PC-3 (cell line): ENCODE results near the gene SLC16A11. TPM values are rescaled to one million over a fixed set of nuclear protein-coding genes. Genes with fewer than 3 reads are reported as not detected.

ENCODE experiments used
- ATAC-seq: fragments of 200-7000 bp; cut with Tn5 transposase; 2 replicates; pipeline ENCODE4 v1.9.1; 2020; ENCODE audit warnings: mild to moderate bottlenecking, moderate library complexity
- BruUV-seq: library from RNA; stranded (reverse); fragments of 400-500 nt; replicated peaks from 2 replicates; lab custom pipeline; 2021; lab: Mats Ljungman, UMichigan
- CTCF ChIA-PET: fragments of 300-600 bp; sonication (Branson Sonifier 250); formaldehyde crosslinking; loops from one replicate; lab custom pipeline; 2022; ENCODE audit warnings: antibody characterized with exemption; lab: Charles Lee
- POLR2A ChIA-PET: fragments of 300-600 bp; sonication (Branson Sonifier 250); formaldehyde crosslinking; loops from one replicate; lab custom pipeline; 2022; ENCODE audit warnings: antibody characterized with exemption; ENCODE audit not compliant: unreplicated experiment; lab: Charles Lee
- DNase-seq: peaks from one replicate; pipeline ENCODE4 v3.0.0-alpha.2; 2015
- H2AFZ ChIP-seq: fragments of 300-600 bp; sonication (generic); 2 replicates; pipeline ENCODE4 v1.6.0; 2016; ENCODE audit warnings: antibody characterized with exemption, low read length
- H3F3A ChIP-seq: fragments of 300-600 bp; sonication (generic); one replicate; pipeline ENCODE4 v1.6.0; 2017; ENCODE audit warnings: antibody characterized with exemption, low read length, control low read depth, mild to moderate bottlenecking; ENCODE audit not compliant: unreplicated experiment
- H3K27ac ChIP-seq: fragments of 300-600 bp; sonication (generic); 2 replicates; pipeline ENCODE4 v1.5.1; 2016; ENCODE audit warnings: mild to moderate bottlenecking, low read length
- H3K27me3 ChIP-seq: fragments of 300-600 bp; sonication (generic); 2 replicates; pipeline ENCODE4 v1.6.1; 2016; ENCODE audit warnings: low read length, mixed read lengths
- H3K36me3 ChIP-seq: fragments of 300-600 bp; sonication (generic); 2 replicates; pipeline ENCODE4 v1.6.1; 2016; ENCODE audit warnings: low read depth, mixed run types, low read length, mixed read lengths
- H3K4me1 ChIP-seq: fragments of 300-600 bp; sonication (generic); 2 replicates; pipeline ENCODE4 v1.5.1; 2016; ENCODE audit warnings: low read length; ENCODE audit not compliant: insufficient read depth
- H3K4me2 ChIP-seq: fragments of 300-600 bp; sonication (generic); 2 replicates; pipeline ENCODE4 v1.6.0; 2016; ENCODE audit warnings: low read length
- H3K4me3 ChIP-seq: fragments of 300-600 bp; sonication (generic); 2 replicates; pipeline ENCODE4 v1.5.1; 2016; ENCODE audit warnings: mild to moderate bottlenecking, low read length, mixed read lengths
- H3K79me2 ChIP-seq: fragments of 300-600 bp; sonication (generic); 2 replicates; pipeline ENCODE4 v1.6.1; 2017; ENCODE audit warnings: low read length, mixed read lengths
- H3K9ac ChIP-seq: fragments of 300-600 bp; sonication (generic); 2 replicates; pipeline ENCODE4 v1.6.0; 2016; ENCODE audit warnings: mild to moderate bottlenecking, low read length
- H3K9me2 ChIP-seq: fragments of 300-600 bp; sonication (generic); replicated peaks from 2 replicates; pipeline ENCODE4 v1.6.1; 2016; ENCODE audit warnings: mixed run types, low read length, mixed read lengths
- H3K9me3 ChIP-seq: fragments of 300-600 bp; sonication (generic); 2 replicates; pipeline ENCODE4 v1.6.1; 2016; ENCODE audit warnings: low read length, mixed read lengths
- H4K20me1 ChIP-seq: fragments of 300-600 bp; sonication (generic); 2 replicates; pipeline ENCODE4 v1.6.1; 2016; ENCODE audit warnings: low read length, mixed read lengths
- EZH2 ChIP-seq: fragments of 300-600 bp; sonication (generic); IDR thresholded peaks from one replicate; pipeline ENCODE4 v1.6.1; 2017; ENCODE audit warnings: antibody characterized with exemption, mild to moderate bottlenecking, low read length; ENCODE audit not compliant: unreplicated experiment
- EZH2phosphoT487 ChIP-seq: fragments of 300-600 bp; sonication (generic); IDR thresholded peaks from 2 replicates; pipeline ENCODE4 v1.6.1; 2018; ENCODE audit warnings: mild to moderate bottlenecking, antibody characterized with exemption, low read length, borderline replicate concordance
- intact Hi-C: fragments of 100-400 bp; cut with micrococcal nuclease; formaldehyde crosslinking; loops from 2 replicates; pipeline ENCODE4 v1.9.0; 2023
- total RNA-seq: library from RNA; depleted of rRNA; stranded (reverse); fragments of >200 nt; gene quantifications from 2 replicates; pipeline ENCODE4 v1.2.3, GENCODE V29; 2014
- TF ChIP-seq, protein P1 (sequence below): fragments of 300-600 bp; sonication (generic); conservative IDR thresholded peaks from 2 replicates; pipeline ENCODE4 v1.5.1; 2017; ENCODE audit warnings: antibody characterized with exemption, low read depth, mild to moderate bottlenecking, low read length

Gene SLC16A11
- total RNA-seq, 1 experiment from 2014 or later: not detected

- peaks cover 8% of the 10 kb centered on the region; the same call in 1 of the 2 replicates for H3K4me1 ChIP-seq
- no peak overlapping the region for H3K4me2 ChIP-seq
- ChIA-PET POLR2A (no interaction called here), CTCF (no interaction called here)
- no peaks in the 10 kb centered on the region for H3K36me3 ChIP-seq
- H3K27me3 ChIP-seq: no peaks in the 10 kb centered on the region
- DNase-seq: no peak
- H3K4me3 ChIP-seq: no peak overlapping the region
- H3K79me2 ChIP-seq: no peaks in the 10 kb centered on the region
- H3F3A ChIP-seq: no peaks in the 10 kb centered on the region
- no peak overlapping the region for H3K27ac ChIP-seq
- BruUV-seq: no TSS peak
- no peak for ATAC-seq
- H3K9me2 ChIP-seq: no peaks in the 10 kb centered on the region
- H3K9me3 ChIP-seq: no peaks in the 10 kb centered on the region
- no peak for TF ChIP-seq EZH2
- TF ChIP-seq EZH2phosphoT487: no peak
- TF ChIP-seq, protein P1, sequence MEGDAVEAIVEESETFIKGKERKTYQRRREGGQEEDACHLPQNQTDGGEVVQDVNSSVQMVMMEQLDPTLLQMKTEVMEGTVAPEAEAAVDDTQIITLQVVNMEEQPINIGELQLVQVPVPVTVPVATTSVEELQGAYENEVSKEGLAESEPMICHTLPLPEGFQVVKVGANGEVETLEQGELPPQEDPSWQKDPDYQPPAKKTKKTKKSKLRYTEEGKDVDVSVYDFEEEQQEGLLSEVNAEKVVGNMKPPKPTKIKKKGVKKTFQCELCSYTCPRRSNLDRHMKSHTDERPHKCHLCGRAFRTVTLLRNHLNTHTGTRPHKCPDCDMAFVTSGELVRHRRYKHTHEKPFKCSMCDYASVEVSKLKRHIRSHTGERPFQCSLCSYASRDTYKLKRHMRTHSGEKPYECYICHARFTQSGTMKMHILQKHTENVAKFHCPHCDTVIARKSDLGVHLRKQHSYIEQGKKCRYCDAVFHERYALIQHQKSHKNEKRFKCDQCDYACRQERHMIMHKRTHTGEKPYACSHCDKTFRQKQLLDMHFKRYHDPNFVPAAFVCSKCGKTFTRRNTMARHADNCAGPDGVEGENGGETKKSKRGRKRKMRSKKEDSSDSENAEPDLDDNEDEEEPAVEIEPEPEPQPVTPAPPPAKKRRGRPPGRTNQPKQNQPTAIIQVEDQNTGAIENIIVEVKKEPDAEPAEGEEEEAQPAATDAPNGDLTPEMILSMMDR: no peak
- intact Hi-C loops: no loop called here
- H2AFZ ChIP-seq: no peak overlapping the region
- H3K9ac ChIP-seq: no peak overlapping the region
- no peaks in the 10 kb centered on the region for H4K20me1 ChIP-seq
Observed at GRCh38 chr17:7080456-7081041, 36.7 kb upstream of the SLC16A11 start.

GRCh38 chr17:7079581-7080455 is 35.9 kb upstream of the SLC16A11 start, which contains the start of gene CLEC10A:
Gene CLEC10A (minus strand): TSS chr17:7080251. CDS start chr17:7078812, 1,439 bp downstream.
- Histone ChIP-seq H4K20me1 (no peaks in the 10 kb centered on the region), H3K9me2 (no peaks in the 10 kb centered on the region), H3K27ac (no peak within 1 kb of the TSS), H3K36me3 (no peaks in the 10 kb centered on the region), H3K9me3 (no peaks in the 10 kb centered on the region), H2AFZ (no peak within 1 kb of the TSS), H3K9ac (no peak within 1 kb of the TSS), H3F3A (no peaks in the 10 kb centered on the region), H3K4me1 (peaks cover 8% of the 10 kb centered on the region; the same call in 1 of the 2 replicates), H3K4me2 (no peak within 1 kb of the TSS), H3K27me3 (no peaks in the 10 kb centered on the region), H3K4me3 (no peak within 1 kb of the TSS), H3K79me2 (no peaks in the 10 kb centered on the region)
- ATAC-seq: no peak
- BruUV-seq: no TSS peak
- CTCF ChIA-PET: no interaction called here
- no peak for TF ChIP-seq EZH2
- TF ChIP-seq, protein P1: no peak
- TF ChIP-seq EZH2phosphoT487: no peak
- intact Hi-C loops: no loop called here
- POLR2A ChIA-PET: no interaction called here
- no peak for DNase-seq

- Histone ChIP-seq H3K4me2 (no peak overlapping the region), H3K27ac (no peak overlapping the region), H3K36me3 (no peaks in the 10 kb centered on the region), H3K4me3 (no peak overlapping the region), H4K20me1 (no peaks in the 10 kb centered on the region), H3K27me3 (no peaks in the 10 kb centered on the region), H3K4me1 (peaks cover 1% of the 10 kb centered on the region; the same call in 1 of the 2 replicates), H2AFZ (no peak overlapping the region), H3K79me2 (no peaks in the 10 kb centered on the region), H3F3A (no peaks in the 10 kb centered on the region), H3K9ac (no peak overlapping the region), H3K9me3 (no peaks in the 10 kb centered on the region), H3K9me2 (no peaks in the 10 kb centered on the region)
- intact Hi-C loops: no loop called here
- no TSS peak for BruUV-seq
- ChIA-PET POLR2A (no interaction called here), CTCF (no interaction called here)
- TF ChIP-seq EZH2phosphoT487 (no peak), EZH2 (no peak)
- TF ChIP-seq, protein P1: no peak
- ATAC-seq: no peak
- no peak for DNase-seq
Observed at GRCh38 chr17:7078711-7079110, 34.8 kb upstream of the SLC16A11 start.
